CD4-positive, alpha-beta memory T cell (primary cell): Measurements from ENCODE around the gene EPHX1. TPM values are rescaled to one million over a fixed set of nuclear protein-coding genes. Genes with fewer than 3 reads are reported as not detected.
A peak's percentile ranks its signal among the peaks of the same experiment; 100 is the strongest.
"Not testable (repeated sequence)": the region's sequence is repeated elsewhere in the genome, so short reads cannot be mapped to it uniquely, and the experiment has no call there.

Experiments
- CTCF ChIA-PET: fragments of 350-600 bp; sonication (Branson Sonifier 250); formaldehyde crosslinking; loops from one replicate; lab custom pipeline; 2021; ENCODE audit warnings: inconsistent platforms; ENCODE audit not compliant: partially characterized antibody; lab: Charles Lee
- POLR2A ChIA-PET: fragments of 350-600 bp; sonication (Branson Sonifier 250); formaldehyde crosslinking; loops from one replicate; lab custom pipeline; 2021; ENCODE audit not compliant: partially characterized antibody; lab: Charles Lee
- DNase-seq, 5 donors: peaks; one replicate each; pipeline versions ENCODE4 v3.0.0 to v3.0.0-alpha.2; 2020 to 2022; ENCODE audit warnings: mixed read lengths in 1 of 5
- H3K27ac ChIP-seq: one replicate; pipeline ENCODE4 v1.7.0; 2013; ENCODE audit warnings: low read depth, low read length
- H3K27me3 ChIP-seq: 2 replicates; pipeline ENCODE4 v1.7.0; 2013; ENCODE audit warnings: mild to moderate bottlenecking, low read length, moderate library complexity; ENCODE audit not compliant: insufficient read depth
- H3K36me3 ChIP-seq: 2 replicates; pipeline ENCODE4 v1.7.0; 2013; ENCODE audit warnings: mild to moderate bottlenecking, low read length, moderate library complexity; ENCODE audit not compliant: insufficient read depth
- H3K4me1 ChIP-seq: 2 replicates; pipeline ENCODE4 v1.7.0; 2013; ENCODE audit warnings: mild to moderate bottlenecking, low read length, moderate library complexity; ENCODE audit not compliant: insufficient read depth
- H3K4me3 ChIP-seq, 2 donors: one replicate each; pipeline ENCODE4 v1.7.0; 2013; ENCODE audit warnings: low read length in 2 of 2, mild to moderate bottlenecking in 1 of 2
- H3K9me3 ChIP-seq, 2 donors: one replicate each; pipeline ENCODE4 v1.7.0; 2013; ENCODE audit warnings: low read length in 2 of 2, control low read depth in 1 of 2; ENCODE audit not compliant: control insufficient read depth in 1 of 2
- H3K27ac Mint-ChIP-seq, 7 donors: one replicate each; pipeline ENCODE4 v1.8.0; 2020 to 2021; ENCODE audit warnings: mixed read lengths in 7 of 7, mild to moderate bottlenecking in 6 of 7, inconsistent platforms in 3 of 7, moderate library complexity in 3 of 7
- H3K27me3 Mint-ChIP-seq, 2 donors: one replicate each; pipeline ENCODE4 v1.8.0; 2020 to 2021; ENCODE audit warnings: mixed read lengths in 2 of 2
- H3K36me3 Mint-ChIP-seq, 2 donors: one replicate each; pipeline ENCODE4 v1.8.0; 2020 to 2021; ENCODE audit warnings: mixed read lengths in 2 of 2, inconsistent platforms in 1 of 2, mild to moderate bottlenecking in 1 of 2
- H3K4me1 Mint-ChIP-seq, 4 donors: one replicate each; pipeline ENCODE4 v1.8.0; 2020 to 2021; ENCODE audit warnings: mixed read lengths in 4 of 4, mild to moderate bottlenecking in 1 of 4
- H3K4me3 Mint-ChIP-seq, 8 donors: one replicate each; pipeline ENCODE4 v1.8.0; 2020 to 2021; ENCODE audit warnings: mixed read lengths in 8 of 8, mild to moderate bottlenecking in 7 of 8, moderate library complexity in 6 of 8, inconsistent platforms in 3 of 8
- H3K9me3 Mint-ChIP-seq, 8 donors: one replicate each; pipeline ENCODE4 v1.8.0; 2020 to 2021; ENCODE audit warnings: mixed read lengths in 8 of 8, mild to moderate bottlenecking in 5 of 8, inconsistent platforms in 3 of 8, moderate library complexity in 1 of 8
- intact Hi-C: fragments of 100-400 bp; cut with micrococcal nuclease; formaldehyde crosslinking; loops from one replicate; pipeline ENCODE4 v1.15.1; 2023
- polyA plus RNA-seq, 2 donors: library from polyadenylated mRNA; unstranded; fragments of 300-500 nt; fragmentation: Illumina TruSeq; gene quantifications; one replicate each; pipeline ENCODE4 v1.2.3, GENCODE V29; 2021
- total RNA-seq, 2 experiments: library from RNA; stranded (reverse); gene quantifications; one replicate each; pipeline ENCODE4 v1.2.3, GENCODE V29; 2021

Gene EPHX1
- total and polyA plus RNA-seq, 4 experiments from 2014 or later, result 0.34 to 3.0 (median 1.3) TPM

DNA sequence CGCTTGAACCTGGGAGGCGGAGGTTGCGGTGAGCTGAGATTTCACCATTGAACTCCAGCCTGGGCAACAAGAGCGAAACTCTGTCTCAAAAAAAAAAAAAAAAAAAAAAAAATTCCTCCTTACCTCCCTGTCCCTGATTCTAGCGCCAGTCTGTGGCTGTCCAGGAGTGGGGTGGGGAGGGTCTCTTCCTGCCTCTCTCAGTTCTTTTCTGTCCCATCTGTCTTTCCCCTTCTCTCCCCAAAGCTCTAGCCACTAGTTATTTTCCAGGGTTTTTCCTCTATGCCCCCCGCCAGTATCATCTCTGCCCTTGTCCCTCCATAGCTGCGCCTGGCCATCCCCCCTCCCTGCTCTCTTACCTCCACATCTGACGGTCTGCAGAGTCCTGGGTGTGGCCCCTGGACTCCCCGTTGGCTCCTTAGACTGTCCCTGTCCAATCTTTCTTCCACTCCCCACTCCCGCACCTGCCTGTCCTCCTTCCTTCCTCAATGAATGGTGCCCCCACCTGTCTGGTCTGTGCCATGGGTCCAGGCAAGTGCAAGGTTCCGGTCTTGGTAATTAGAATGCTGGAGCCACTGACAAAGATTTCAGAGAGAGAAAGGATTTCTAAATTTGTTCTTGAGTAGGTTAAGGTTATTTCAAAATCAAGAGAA, 73.8 kb downstream of the EPHX1 start:
- no peak for DNase-seq
- Histone ChIP-seq H3K4me1 (peaks cover 31% of the 10 kb centered on the region), H3K36me3 (peaks cover 10% of the 10 kb centered on the region), H3K9me3 (no peaks in the 10 kb centered on the region), H3K27me3 (no peaks in the 10 kb centered on the region), H3K27ac (no peak overlapping the region), H3K4me3 (no peak overlapping the region)
- Mint-ChIP-seq H3K36me3 (peaks cover 7 to 24% of the 10 kb centered on the region in 2 donors), H3K27ac (peak overlapping the region; percentile 48 to 97 (median 80)), H3K9me3 (no peaks in the 10 kb centered on the region), H3K4me1 (peaks cover 23 to 41% (median 31%) of the 10 kb centered on the region in 4 donors), H3K27me3 (no peaks in the 10 kb centered on the region), H3K4me3 (peak overlapping the region; percentile 92 to 99 (median 98))
- intact Hi-C loops, result loop anchor here (1.0 to 5.0 kb wide), 3 partner anchors 41 to 179 kb away; partner anchors contain the start of genes H3-3A and SRP9
- ChIA-PET CTCF (interaction anchor here (0.7 to 13.2 kb wide), 8 partner anchors 8 to 40 kb away, joined by 3 to 294 read pairs (median 12); no protein-coding TSS in a partner anchor), POLR2A (interaction anchor here (0.7 to 17.9 kb wide), 14 partner anchors 12 to 995 kb away, joined by 4 to 730 read pairs (median 30); partner anchors contain the start of genes H3-3A, LBR, PYCR2 and SDE2)

DNA sequence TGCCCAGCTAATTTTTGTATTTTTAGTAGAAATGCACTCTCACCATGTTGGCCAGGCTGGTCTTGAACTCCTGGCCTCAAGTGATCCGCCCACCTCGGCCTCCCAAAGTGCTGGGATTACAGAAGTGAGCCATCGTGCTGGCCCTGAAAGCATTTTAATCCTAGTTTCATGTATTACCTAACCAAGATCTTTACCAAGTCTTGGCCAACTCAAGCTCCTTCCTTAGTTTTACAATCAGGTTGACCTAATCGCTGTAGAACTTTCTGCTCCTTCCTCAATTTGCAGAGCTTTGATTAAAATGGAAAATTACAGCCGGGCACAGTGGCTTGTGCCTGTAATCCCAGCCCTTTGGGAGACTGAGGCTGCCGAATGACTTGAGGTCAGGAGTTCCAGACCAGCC, 75.4 kb downstream of the EPHX1 start:
- ChIA-PET POLR2A (interaction anchor here (17.9 kb wide), 1 partner anchor 16 kb away, joined by 730 read pairs; no protein-coding TSS in a partner anchor), CTCF (interaction anchor here (13.2 kb wide), 1 partner anchor 18 kb away, joined by 294 read pairs; no protein-coding TSS in a partner anchor)
- H3K4me1 Mint-ChIP-seq, result peaks cover 8 to 32% (median 17%) of the 10 kb centered on the region in 4 donors
- H3K4me3 Mint-ChIP-seq, result peak overlapping the region in 1 of 8 donors; percentile 20
- peaks cover 0 to 13% of the 10 kb centered on the region in 2 donors for H3K36me3 Mint-ChIP-seq
- Histone ChIP-seq H3K27ac (no peak overlapping the region), H3K27me3 (no peaks in the 10 kb centered on the region), H3K9me3 (no peaks in the 10 kb centered on the region), H3K36me3 (no peaks in the 10 kb centered on the region), H3K4me1 (peaks cover 15% of the 10 kb centered on the region), H3K4me3 (no peak overlapping the region)
- H3K27me3 Mint-ChIP-seq, result no peaks in the 10 kb centered on the region
- H3K27ac Mint-ChIP-seq, result no peak overlapping the region
- H3K9me3 Mint-ChIP-seq, result no peaks in the 10 kb centered on the region
- DNase-seq, result no peak
- intact Hi-C loops, result no loop called here

DNA sequence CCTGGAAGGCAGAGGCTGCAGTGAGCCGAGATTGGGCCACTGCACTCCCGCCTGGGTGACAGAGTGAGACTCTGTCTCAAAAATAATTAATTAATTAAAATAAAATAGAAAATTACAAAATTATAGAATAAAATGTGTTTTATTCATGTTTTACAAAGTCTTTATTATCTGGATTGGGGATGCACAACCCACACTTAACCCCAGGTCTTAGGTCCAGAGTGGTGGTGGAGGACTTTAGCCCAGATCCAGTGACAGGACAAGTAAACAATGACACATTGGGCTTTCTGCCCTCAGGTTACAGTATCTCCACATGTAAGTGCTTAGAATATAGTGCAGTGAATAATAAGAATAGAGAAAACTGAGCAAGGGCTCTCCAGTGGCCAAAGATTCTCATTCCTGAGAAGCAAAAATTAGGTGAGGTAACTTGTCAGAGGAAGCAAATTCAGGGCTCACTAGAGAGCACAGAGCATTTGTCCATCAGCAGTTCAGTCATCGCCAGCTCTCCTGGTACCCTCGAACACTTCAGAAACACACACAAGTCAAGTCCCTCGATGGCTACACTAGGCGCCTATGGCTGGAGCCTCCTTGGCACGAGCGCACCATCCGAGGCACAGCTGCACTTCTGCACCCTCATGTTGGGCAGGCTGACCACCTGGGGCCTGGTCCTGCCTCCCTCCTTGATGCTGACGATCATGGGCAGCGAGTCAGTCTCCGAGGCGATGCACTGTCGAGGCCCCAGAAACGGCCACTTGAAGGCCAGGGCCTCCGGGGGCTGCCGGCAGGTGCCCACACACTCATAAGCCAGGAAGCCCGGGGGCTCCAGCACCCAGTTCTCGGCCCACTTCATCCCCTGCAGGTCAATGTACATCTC, 76.5 kb downstream of the EPHX1 start:
- Mint-ChIP-seq H3K9me3 (no peaks in the 10 kb centered on the region), H3K27ac (no peak overlapping the region), H3K27me3 (no peaks in the 10 kb centered on the region), H3K4me3 (no peak overlapping the region), H3K4me1 (peaks cover 7 to 26% (median 16%) of the 10 kb centered on the region in 4 donors), H3K36me3 (peaks cover 0 to 4% of the 10 kb centered on the region in 2 donors)
- Histone ChIP-seq H3K27ac (no peak overlapping the region), H3K4me1 (peaks cover 18% of the 10 kb centered on the region), H3K36me3 (no peaks in the 10 kb centered on the region), H3K4me3 (no peak overlapping the region), H3K9me3 (no peaks in the 10 kb centered on the region), H3K27me3 (no peaks in the 10 kb centered on the region)
- intact Hi-C loops, result no loop called here
- ChIA-PET CTCF (interaction anchor here (1.2 to 13.2 kb wide), 2 partner anchors 17 to 109 kb away, joined by 3 to 294 read pairs; partner anchors contain the start of gene SRP9), POLR2A (interaction anchor here (0.9 to 17.9 kb wide), 2 partner anchors 9 to 15 kb away, joined by 3 to 730 read pairs; no protein-coding TSS in a partner anchor)
- no peak for DNase-seq

DNA sequence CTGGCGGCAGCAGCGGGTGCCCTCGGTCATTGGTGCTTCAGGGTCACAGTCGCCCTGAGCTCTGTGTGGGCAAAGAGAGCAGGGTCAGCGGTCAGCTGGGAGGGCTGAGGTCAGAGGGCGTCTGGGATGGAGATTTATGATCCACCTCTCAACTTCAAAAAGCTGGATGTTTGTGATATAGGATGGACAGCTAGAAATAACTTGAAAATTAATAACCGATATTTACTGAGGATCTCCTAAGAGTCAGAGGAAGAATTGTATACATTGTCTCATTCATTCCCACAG, 77.0 kb downstream of the EPHX1 start:
- ChIA-PET CTCF (interaction anchor here (1.2 to 13.2 kb wide), 2 partner anchors 16 to 109 kb away, joined by 3 to 294 read pairs; partner anchors contain the start of gene SRP9), POLR2A (interaction anchor here (17.9 kb wide), 1 partner anchor 14 kb away, joined by 730 read pairs; no protein-coding TSS in a partner anchor)
- intact Hi-C loops, result no loop called here
- no peaks in the 10 kb centered on the region for H3K36me3 ChIP-seq
- H3K27ac ChIP-seq, result no peak overlapping the region
- H3K27me3 ChIP-seq, result no peaks in the 10 kb centered on the region
- no peaks in the 10 kb centered on the region for H3K27me3 Mint-ChIP-seq
- H3K9me3 Mint-ChIP-seq, result no peaks in the 10 kb centered on the region
- peaks cover 19% of the 10 kb centered on the region for H3K4me1 ChIP-seq
- DNase-seq, result no peak
- H3K4me1 Mint-ChIP-seq, result peaks cover 7 to 26% (median 18%) of the 10 kb centered on the region in 4 donors
- H3K9me3 ChIP-seq, result no peaks in the 10 kb centered on the region
- no peak overlapping the region for H3K4me3 Mint-ChIP-seq
- H3K36me3 Mint-ChIP-seq, result peaks cover 0 to 3% of the 10 kb centered on the region in 2 donors
- peak overlapping the region in 1 of 7 donors; percentile 29 for H3K27ac Mint-ChIP-seq
- H3K4me3 ChIP-seq, result no peak overlapping the region

DNA sequence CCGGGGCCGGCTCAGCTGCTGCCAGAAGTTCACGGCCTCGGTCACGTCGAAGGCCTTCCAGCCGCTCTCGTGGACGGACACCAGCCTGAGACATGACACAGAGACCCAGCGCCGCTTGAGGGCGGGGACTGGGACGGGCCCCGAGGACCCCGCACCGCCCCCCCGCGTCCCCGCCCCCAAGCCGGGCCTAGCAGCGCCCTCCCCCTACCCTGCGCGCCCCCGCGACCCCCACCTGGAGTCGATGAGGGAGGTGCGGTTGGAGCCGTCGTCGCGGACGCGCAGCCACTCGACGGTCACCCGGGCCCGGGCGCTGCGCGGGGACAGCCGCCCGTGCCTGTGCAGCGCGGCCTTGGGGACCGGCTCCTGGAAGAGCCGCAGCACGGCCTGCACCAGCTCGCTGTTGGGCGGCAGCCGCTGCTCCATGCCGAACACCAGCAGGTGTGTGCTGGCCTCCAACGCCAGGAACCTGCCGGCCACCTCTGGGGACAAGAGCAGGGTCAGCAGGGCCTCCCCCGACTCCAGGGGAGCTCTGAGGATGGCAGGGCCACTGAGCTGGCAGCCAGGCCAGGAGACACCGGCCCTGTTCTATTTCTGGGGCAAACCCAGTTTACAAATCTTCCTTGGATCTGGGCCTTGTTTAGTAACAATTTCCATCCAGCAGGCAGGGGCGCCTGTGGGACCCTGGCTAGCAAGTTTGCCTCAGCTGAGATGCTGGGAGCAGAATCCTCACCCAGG, 77.8 kb downstream of the EPHX1 start:
- H3K27me3 Mint-ChIP-seq, H3K27me3 ChIP-seq, H3K27ac ChIP-seq, H3K4me3 Mint-ChIP-seq, DNase-seq, H3K36me3 Mint-ChIP-seq, H3K9me3 ChIP-seq, intact Hi-C loops, H3K9me3 Mint-ChIP-seq, H3K36me3 ChIP-seq, H3K4me3 ChIP-seq: not testable (repeated sequence)
- Mint-ChIP-seq H3K4me1 (peaks cover 7 to 26% (median 18%) of the 10 kb centered on the region in 4 donors), H3K27ac (peak overlapping the region in 3 of 7 donors; percentile 12 to 55 (median 29))
- H3K4me1 ChIP-seq, result peaks cover 19% of the 10 kb centered on the region
- POLR2A ChIA-PET, result interaction anchor here (3.4 to 17.9 kb wide), 2 partner anchors 10 to 13 kb away, joined by 26 to 730 read pairs; no protein-coding TSS in a partner anchor
- CTCF ChIA-PET, result interaction anchor here (1.2 to 13.2 kb wide), 2 partner anchors 16 to 110 kb away, joined by 3 to 294 read pairs; partner anchors contain the start of gene SRP9

DNA sequence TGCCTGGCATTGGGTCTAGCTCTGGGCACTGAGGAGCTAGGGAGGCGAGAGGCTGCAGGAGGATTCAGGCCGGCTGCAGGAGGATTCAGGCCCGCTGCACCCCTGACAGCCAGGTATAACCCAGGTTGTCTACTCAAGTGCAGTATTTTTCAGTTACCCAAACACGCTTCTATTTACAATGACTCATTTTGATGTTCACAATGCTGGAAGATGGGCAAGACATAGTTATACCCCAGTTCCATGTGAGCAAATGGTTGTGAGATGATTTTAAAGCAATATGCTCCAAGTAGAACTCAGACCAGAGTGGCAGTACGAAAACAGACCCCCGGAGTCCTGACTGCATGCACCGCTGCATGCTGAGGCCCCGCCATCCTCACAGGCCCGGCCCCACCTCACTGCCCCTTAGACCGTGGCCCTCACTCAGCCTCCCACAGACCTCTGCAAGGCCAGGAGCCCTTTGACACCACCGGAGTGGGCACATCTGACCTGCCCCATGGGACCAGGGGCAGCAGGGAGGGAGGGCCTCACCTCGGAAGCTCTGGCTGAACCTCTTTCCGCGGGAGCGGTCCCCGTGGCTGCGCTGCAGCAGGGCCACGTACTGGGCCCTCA, 78.5 kb downstream of the EPHX1 start:
- peak overlapping the region in 3 of 7 donors; percentile 12 to 55 (median 29) for H3K27ac Mint-ChIP-seq
- Histone ChIP-seq H3K4me1 (peaks cover 16% of the 10 kb centered on the region), H3K27me3 (no peaks in the 10 kb centered on the region), H3K27ac (no peak overlapping the region), H3K36me3 (no peaks in the 10 kb centered on the region), H3K4me3 (no peak overlapping the region), H3K9me3 (no peaks in the 10 kb centered on the region)
- no peak overlapping the region for H3K4me3 Mint-ChIP-seq
- ChIA-PET POLR2A (interaction anchor here (3.4 kb wide), 1 partner anchor 10 kb away, joined by 26 read pairs; no protein-coding TSS in a partner anchor), CTCF (no interaction called here)
- no peaks in the 10 kb centered on the region for H3K9me3 Mint-ChIP-seq
- intact Hi-C loops, result no loop called here
- no peak for DNase-seq
- H3K36me3 Mint-ChIP-seq, result no peaks in the 10 kb centered on the region
- peaks cover 7 to 22% (median 16%) of the 10 kb centered on the region in 4 donors for H3K4me1 Mint-ChIP-seq
- no peaks in the 10 kb centered on the region for H3K27me3 Mint-ChIP-seq
